BLaER1 treated with 17β-estradiol and CSF1 and Interleukin-3, amounts not matched to agents 10 nM and 100 nM (cell line): Measurements from ENCODE around the gene TOP1.
A peak's percentile ranks its signal among the peaks of the same experiment; 100 is the strongest.

ENCODE experiments used
- H3K27ac ChIP-seq, 11 experiments: shearing (Covaris generic); formaldehyde crosslinking; 2 replicates each; pipeline ENCODE4 v1.8.1; 2022
- H3K27me3 ChIP-seq, 11 experiments: shearing (Covaris generic); formaldehyde crosslinking; 2 replicates each; pipeline ENCODE4 v1.8.1; 2022
- H3K36me3 ChIP-seq, 11 experiments: shearing (Covaris generic); formaldehyde crosslinking; 2 replicates each; pipeline ENCODE4 v1.8.1; 2022
- H3K4me1 ChIP-seq, 10 experiments: shearing (Covaris generic); formaldehyde crosslinking; 2 replicates each; pipeline ENCODE4 v1.8.1; 2022
- H3K4me2 ChIP-seq, 11 experiments: shearing (Covaris generic); formaldehyde crosslinking; 2 replicates each; pipeline ENCODE4 v1.8.1; 2022
- H3K4me3 ChIP-seq, 10 experiments: shearing (Covaris generic); formaldehyde crosslinking; 2 replicates each; pipeline ENCODE4 v1.8.1; 2022
- H3K9ac ChIP-seq, 11 experiments: shearing (Covaris generic); formaldehyde crosslinking; 2 replicates each; pipeline ENCODE4 v1.8.1; 2022
- H3K9me3 ChIP-seq, 11 experiments: shearing (Covaris generic); formaldehyde crosslinking; replicated peaks in 1 of 11; 2 replicates each; pipeline ENCODE4 v1.8.1; 2022
- H4K20me1 ChIP-seq, 11 experiments: shearing (Covaris generic); formaldehyde crosslinking; 2 replicates each; pipeline ENCODE4 v1.8.1; 2022
- Cebpa-rat ChIP-seq, 11 experiments: shearing (Covaris generic); IDR thresholded peaks; 2 replicates each; pipeline ENCODE4 v1.8.1; 2022

The TOP1 gene

GRCh38 chr20:41063442-41063841 is 34.8 kb downstream of the TOP1 start:
- no peak for TF ChIP-seq Cebpa-rat (IDR thresholded peaks at IDR 0.05)
- Histone ChIP-seq H3K36me3 (peaks cover 66 to 99% (median 97%) of the 10 kb centered on the region in 11 experiments), H3K4me2 (no peak overlapping the region), H3K9ac (no peak overlapping the region), H3K27ac (no peak overlapping the region), H3K4me3 (no peak overlapping the region), H3K27me3 (no peaks in the 10 kb centered on the region), H3K9me3 (peaks cover 0 to 14% (median 0%) of the 10 kb centered on the region in 11 experiments; a peak in 6 of 22 replicates), H4K20me1 (peaks cover 63 to 100% (median 99%) of the 10 kb centered on the region in 11 experiments), H3K4me1 (peaks cover 0 to 29% (median 0%) of the 10 kb centered on the region in 10 experiments; a peak in 7 of 20 replicates)

GRCh38 chr20:41064377-41064776 is 35.8 kb downstream of the TOP1 start:
- no peak overlapping the region for H3K4me2 ChIP-seq
- H3K9ac ChIP-seq = no peak overlapping the region
- H3K9me3 ChIP-seq = peaks cover 0 to 14% (median 0%) of the 10 kb centered on the region in 11 experiments; a peak in 6 of 22 replicates
- no peaks in the 10 kb centered on the region for H3K27me3 ChIP-seq
- no peak overlapping the region for H3K27ac ChIP-seq
- H3K36me3 ChIP-seq = peaks cover 72 to 100% (median 98%) of the 10 kb centered on the region in 11 experiments
- no peak for TF ChIP-seq Cebpa-rat (IDR thresholded peaks at IDR 0.05)
- H3K4me1 ChIP-seq = peaks cover 0 to 28% (median 0%) of the 10 kb centered on the region in 10 experiments; a peak in 4 of 20 replicates
- no peak overlapping the region for H3K4me3 ChIP-seq
- H4K20me1 ChIP-seq = peaks cover 63 to 100% (median 99%) of the 10 kb centered on the region in 11 experiments

- TF ChIP-seq Cebpa-rat (IDR thresholded peaks at IDR 0.05) = no peak
- H3K27me3 ChIP-seq = no peaks in the 10 kb centered on the region
- H3K4me3 ChIP-seq = no peak overlapping the region
- H3K9ac ChIP-seq = no peak overlapping the region
- peaks cover 65 to 100% (median 99%) of the 10 kb centered on the region in 11 experiments for H4K20me1 ChIP-seq
- no peak overlapping the region for H3K4me2 ChIP-seq
- peaks cover 0 to 14% (median 0%) of the 10 kb centered on the region in 11 experiments; a peak in 6 of 22 replicates for H3K9me3 ChIP-seq
- H3K36me3 ChIP-seq = peaks cover 68 to 100% (median 99%) of the 10 kb centered on the region in 11 experiments
- H3K27ac ChIP-seq = no peak overlapping the region
- H3K4me1 ChIP-seq = peaks cover 0 to 33% (median 4%) of the 10 kb centered on the region in 10 experiments; a peak in 8 of 20 replicates
Measured at GRCh38 chr20:41065716-41066115, 37.1 kb downstream of the TOP1 start.

GRCh38 chr20:41068806-41069205 is 40.2 kb downstream of the TOP1 start:
- peaks cover 44 to 98% (median 86%) of the 10 kb centered on the region in 11 experiments; a peak in 21 of 22 replicates for H3K36me3 ChIP-seq

GRCh38 chr20:41072190-41072863 is 43.7 kb downstream of the TOP1 start:
- Histone ChIP-seq H3K4me2 (peak overlapping the region; percentile 26 to 65 (median 45)), H3K4me1 (peaks cover 21 to 56% (median 35%) of the 10 kb centered on the region in 10 experiments), H3K9me3 (no peaks in the 10 kb centered on the region), H3K27ac (peak overlapping the region in 3 of 11 experiments; percentile 8 to 46 (median 21); a peak in 2 of 22 replicates), H4K20me1 (peaks cover 90 to 100% (median 99%) of the 10 kb centered on the region in 11 experiments), H3K36me3 (peaks cover 38 to 98% (median 82%) of the 10 kb centered on the region in 11 experiments), H3K4me3 (no peak overlapping the region), H3K9ac (no peak overlapping the region; a peak in 1 of 22 replicates), H3K27me3 (no peaks in the 10 kb centered on the region)
- TF ChIP-seq Cebpa-rat (IDR thresholded peaks at IDR 0.05) = no peak

More at GRCh38 chr20:41068806-41069205, 40.2 kb downstream of the TOP1 start:
- no peaks in the 10 kb centered on the region for H3K9me3 ChIP-seq
- H4K20me1 ChIP-seq = peaks cover 82 to 100% (median 100%) of the 10 kb centered on the region in 11 experiments
- no peak overlapping the region for H3K27ac ChIP-seq
- no peak overlapping the region for H3K4me2 ChIP-seq
- H3K27me3 ChIP-seq = no peaks in the 10 kb centered on the region
- TF ChIP-seq Cebpa-rat (IDR thresholded peaks at IDR 0.05) = no peak
- peaks cover 20 to 55% (median 33%) of the 10 kb centered on the region in 10 experiments for H3K4me1 ChIP-seq
- no peak overlapping the region for H3K9ac ChIP-seq
- H3K4me3 ChIP-seq = no peak overlapping the region

GRCh38 chr20:41072915-41073314 is 44.3 kb downstream of the TOP1 start:
- Histone ChIP-seq H3K36me3 (peaks cover 44 to 98% (median 82%) of the 10 kb centered on the region in 11 experiments), H3K4me2 (peak overlapping the region; percentile 26 to 65 (median 45); a peak in 21 of 22 replicates)

GRCh38 chr20:41074441-41074840 is 45.8 kb downstream of the TOP1 start:
- Histone ChIP-seq H3K4me2 (no peak overlapping the region), H3K4me1 (peaks cover 25 to 56% (median 44%) of the 10 kb centered on the region in 10 experiments), H3K36me3 (peaks cover 46 to 98% (median 82%) of the 10 kb centered on the region in 11 experiments), H3K4me3 (no peak overlapping the region), H3K27ac (no peak overlapping the region), H4K20me1 (peaks cover 83 to 100% (median 96%) of the 10 kb centered on the region in 11 experiments; a peak in 21 of 22 replicates), H3K27me3 (no peaks in the 10 kb centered on the region), H3K9me3 (no peaks in the 10 kb centered on the region), H3K9ac (no peak overlapping the region)
- no peak for TF ChIP-seq Cebpa-rat (IDR thresholded peaks at IDR 0.05)

More at GRCh38 chr20:41072915-41073314, 44.3 kb downstream of the TOP1 start:
- Histone ChIP-seq H3K27ac (peak overlapping the region in 3 of 11 experiments; percentile 8 to 46 (median 19); a peak in 3 of 22 replicates), H3K9ac (no peak overlapping the region; a peak in 1 of 22 replicates), H3K9me3 (no peaks in the 10 kb centered on the region), H3K27me3 (no peaks in the 10 kb centered on the region), H3K4me1 (peaks cover 22 to 56% (median 40%) of the 10 kb centered on the region in 10 experiments), H4K20me1 (peaks cover 88 to 100% (median 98%) of the 10 kb centered on the region in 11 experiments), H3K4me3 (no peak overlapping the region)
- no peak for TF ChIP-seq Cebpa-rat (IDR thresholded peaks at IDR 0.05)

GRCh38 chr20:41076776-41077175 is 48.2 kb downstream of the TOP1 start:
- Histone ChIP-seq H4K20me1 (peaks cover 67 to 99% (median 84%) of the 10 kb centered on the region in 11 experiments; a peak in 21 of 22 replicates), H3K36me3 (peaks cover 67 to 98% (median 82%) of the 10 kb centered on the region in 11 experiments), H3K27ac (0 out of 22 replicates have a peak overlapping the region, but pooled peaks of 2 of the 11 experiments have one; percentile 14 to 27), H3K9ac (no peak overlapping the region), H3K9me3 (no peaks in the 10 kb centered on the region), H3K4me3 (no peak overlapping the region), H3K4me2 (no peak overlapping the region), H3K4me1 (peaks cover 20 to 40% (median 29%) of the 10 kb centered on the region in 10 experiments), H3K27me3 (no peaks in the 10 kb centered on the region)
- TF ChIP-seq Cebpa-rat (IDR thresholded peaks at IDR 0.05) = no peak

GRCh38 chr20:41078329-41078728 is 49.7 kb downstream of the TOP1 start:
- H3K4me1 ChIP-seq = peaks cover 4 to 25% (median 14%) of the 10 kb centered on the region in 10 experiments; a peak in 16 of 20 replicates
- H3K9ac ChIP-seq = no peak overlapping the region
- H3K9me3 ChIP-seq = no peaks in the 10 kb centered on the region
- H3K27ac ChIP-seq = peak overlapping the region in 1 of 11 experiments; percentile 43; a peak in 2 of 22 replicates
- H4K20me1 ChIP-seq = peaks cover 51 to 99% (median 71%) of the 10 kb centered on the region in 11 experiments; a peak in 21 of 22 replicates
- peaks cover 83 to 100% (median 92%) of the 10 kb centered on the region in 11 experiments for H3K36me3 ChIP-seq
- no peak overlapping the region; a peak in 1 of 22 replicates for H3K4me2 ChIP-seq
- H3K4me3 ChIP-seq = no peak overlapping the region
- no peaks in the 10 kb centered on the region for H3K27me3 ChIP-seq
- TF ChIP-seq Cebpa-rat (IDR thresholded peaks at IDR 0.05) = no peak
